HepG2 (cell line): ENCODE results near the gene RSPH10B. TPM values are rescaled to one million over a fixed set of nuclear protein-coding genes. Genes with fewer than 3 reads are reported as not detected.

Source experiments
- FOXK2 ChIP-seq: fragments of 450-650 bp; IDR thresholded peaks from 2 replicates; pipeline ENCODE4 v1.6.1; 2016
- HOXA5 ChIP-seq: sonication (generic); formaldehyde crosslinking; IDR thresholded peaks from 2 replicates; pipeline ENCODE4 v1.4.0; 2020; ENCODE audit warnings: missing genetic modification reagents
- MYC ChIP-seq: sonication (generic); formaldehyde crosslinking; IDR thresholded peaks from 2 replicates; pipeline ENCODE4 v1.9.0; 2021; ENCODE audit warnings: missing genetic modification reagents, borderline replicate concordance
- SPEN ChIP-seq: sonication (generic); formaldehyde crosslinking; IDR thresholded peaks from 2 replicates; pipeline ENCODE4 v1.5.1; 2020; ENCODE audit warnings: low read depth, mild to moderate bottlenecking, missing genetic modification reagents
- ZKSCAN8 ChIP-seq: IDR thresholded peaks from 2 replicates; pipeline ENCODE4 v1.6.1; 2016; ENCODE audit warnings: borderline replicate concordance, missing genetic modification reagents, missing compliant biosample characterization
- ZMYM3 ChIP-seq: sonication (generic); formaldehyde crosslinking; IDR thresholded peaks from 2 replicates; pipeline ENCODE4 v1.5.1; 2020; ENCODE audit warnings: mild to moderate bottlenecking, missing genetic modification reagents
- ZNF232 ChIP-seq: sonication (generic); formaldehyde crosslinking; IDR thresholded peaks from 2 replicates; pipeline ENCODE4 v1.4.0; 2020; ENCODE audit warnings: missing genetic modification reagents, borderline replicate concordance
- ZNF552 ChIP-seq: sonication (generic); formaldehyde crosslinking; IDR thresholded peaks from 2 replicates; pipeline ENCODE4 v1.9.0; 2022; ENCODE audit warnings: missing genetic modification reagents, mild to moderate bottlenecking, borderline replicate concordance
- polyA plus RNA-seq, 8 experiments: library from polyadenylated mRNA; depleted of rRNA in 3 of 8; stranded (reverse) in 7 of 8; unstranded in 1 of 8; fragments of >200 nt; fragmentation: Illumina TruSeq in 4 of 8; extraction: Trizol in 4 of 8; gene quantifications; 2 replicates each; pipeline versions ENCODE4 v1.2.1 to v1.2.3, GENCODE V29; 2011 to 2016; ENCODE audit warnings: low read depth in 4 of 8, missing spikeins in 1 of 8, mixed read lengths in 1 of 8; ENCODE audit not compliant: insufficient read depth in 1 of 8
- total RNA-seq, 5 experiments: library from RNA; depleted of rRNA; stranded (reverse); fragments of >200 nt; fragmentation: Illumina TruSeq; extraction: Trizol; gene quantifications; 2 replicates each; pipeline ENCODE4 v1.2.3, GENCODE V29; 2016; ENCODE audit warnings: low read depth in 1 of 5
- TF ChIP-seq, protein P1 (sequence below), 2 experiments: fragments of 450-650 bp in 1 of 2; sonication (generic) in 1 of 2; formaldehyde crosslinking in 1 of 2; IDR thresholded peaks; 2 replicates each; pipeline versions ENCODE4 v1.6.1 to v1.8.0; 2016 to 2022; ENCODE audit warnings: antibody characterized with exemption in 1 of 2, mild to moderate bottlenecking in 1 of 2, missing genetic modification reagents in 1 of 2
- TF ChIP-seq, protein P2 (sequence below): sonication (generic); formaldehyde crosslinking; IDR thresholded peaks from 2 replicates; pipeline ENCODE4 v1.8.0; 2022; ENCODE audit warnings: missing genetic modification reagents, mild to moderate bottlenecking, inconsistent platforms, borderline replicate concordance
- TF ChIP-seq, protein P3 (sequence below): sonication (generic); formaldehyde crosslinking; IDR thresholded peaks from 2 replicates; pipeline ENCODE4 v1.4.0; 2020; ENCODE audit warnings: mild to moderate bottlenecking, missing genetic modification reagents
- TF ChIP-seq, protein P4 (sequence below): sonication (generic); formaldehyde crosslinking; IDR thresholded peaks from 2 replicates; pipeline ENCODE4 v1.5.1; 2020; ENCODE audit warnings: mild to moderate bottlenecking, missing genetic modification reagents, moderate library complexity

Gene RSPH10B
- total and polyA plus RNA-seq, 2 of the 13 experiments (the other 11 are each of a cell fraction or from before 2014, with no cell fraction given): not detected

- TF ChIP-seq, protein P1, sequence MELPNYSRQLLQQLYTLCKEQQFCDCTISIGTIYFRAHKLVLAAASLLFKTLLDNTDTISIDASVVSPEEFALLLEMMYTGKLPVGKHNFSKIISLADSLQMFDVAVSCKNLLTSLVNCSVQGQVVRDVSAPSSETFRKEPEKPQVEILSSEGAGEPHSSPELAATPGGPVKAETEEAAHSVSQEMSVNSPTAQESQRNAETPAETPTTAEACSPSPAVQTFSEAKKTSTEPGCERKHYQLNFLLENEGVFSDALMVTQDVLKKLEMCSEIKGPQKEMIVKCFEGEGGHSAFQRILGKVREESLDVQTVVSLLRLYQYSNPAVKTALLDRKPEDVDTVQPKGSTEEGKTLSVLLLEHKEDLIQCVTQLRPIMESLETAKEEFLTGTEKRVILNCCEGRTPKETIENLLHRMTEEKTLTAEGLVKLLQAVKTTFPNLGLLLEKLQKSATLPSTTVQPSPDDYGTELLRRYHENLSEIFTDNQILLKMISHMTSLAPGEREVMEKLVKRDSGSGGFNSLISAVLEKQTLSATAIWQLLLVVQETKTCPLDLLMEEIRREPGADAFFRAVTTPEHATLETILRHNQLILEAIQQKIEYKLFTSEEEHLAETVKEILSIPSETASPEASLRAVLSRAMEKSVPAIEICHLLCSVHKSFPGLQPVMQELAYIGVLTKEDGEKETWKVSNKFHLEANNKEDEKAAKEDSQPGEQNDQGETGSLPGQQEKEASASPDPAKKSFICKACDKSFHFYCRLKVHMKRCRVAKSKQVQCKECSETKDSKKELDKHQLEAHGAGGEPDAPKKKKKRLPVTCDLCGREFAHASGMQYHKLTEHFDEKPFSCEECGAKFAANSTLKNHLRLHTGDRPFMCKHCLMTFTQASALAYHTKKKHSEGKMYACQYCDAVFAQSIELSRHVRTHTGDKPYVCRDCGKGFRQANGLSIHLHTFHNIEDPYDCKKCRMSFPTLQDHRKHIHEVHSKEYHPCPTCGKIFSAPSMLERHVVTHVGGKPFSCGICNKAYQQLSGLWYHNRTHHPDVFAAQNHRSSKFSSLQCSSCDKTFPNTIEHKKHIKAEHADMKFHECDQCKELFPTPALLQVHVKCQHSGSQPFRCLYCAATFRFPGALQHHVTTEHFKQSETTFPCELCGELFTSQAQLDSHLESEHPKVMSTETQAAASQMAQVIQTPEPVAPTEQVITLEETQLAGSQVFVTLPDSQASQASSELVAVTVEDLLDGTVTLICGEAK (IDR thresholded peaks at IDR 0.05): no peak
- TF ChIP-seq, protein P1 (CRISPR knock-in tag; IDR thresholded peaks at IDR 0.05): peak; percentile 97
- TF ChIP-seq, protein P2, sequence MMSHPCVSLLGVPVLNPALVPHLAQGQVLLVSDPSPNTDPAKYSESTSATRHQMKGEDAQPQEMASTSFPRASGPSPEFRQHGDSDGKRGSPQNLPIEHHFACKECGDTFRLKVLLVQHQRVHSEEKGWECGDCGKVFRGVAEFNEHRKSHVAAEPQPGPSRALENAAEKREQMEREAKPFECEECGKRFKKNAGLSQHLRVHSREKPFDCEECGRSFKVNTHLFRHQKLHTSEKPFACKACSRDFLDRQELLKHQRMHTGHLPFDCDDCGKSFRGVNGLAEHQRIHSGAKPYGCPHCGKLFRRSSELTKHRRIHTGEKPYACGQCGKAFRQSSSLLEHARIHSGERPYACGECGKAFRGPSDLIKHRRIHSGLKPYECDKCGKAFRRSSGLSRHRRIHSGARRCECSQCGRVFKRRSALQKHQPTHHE (CRISPR knock-in tag): peak; percentile 100
- TF ChIP-seq ZMYM3: peak; percentile 49
- TF ChIP-seq ZNF552 (CRISPR knock-in tag): peak; percentile 100
- TF ChIP-seq, protein P3, sequence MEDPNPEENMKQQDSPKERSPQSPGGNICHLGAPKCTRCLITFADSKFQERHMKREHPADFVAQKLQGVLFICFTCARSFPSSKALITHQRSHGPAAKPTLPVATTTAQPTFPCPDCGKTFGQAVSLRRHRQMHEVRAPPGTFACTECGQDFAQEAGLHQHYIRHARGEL (CRISPR knock-in tag): peak; percentile 96
- TF ChIP-seq HOXA5 (CRISPR knock-in tag): peak; percentile 93
- peak; percentile 100 for TF ChIP-seq MYC
- peak; percentile 99 for TF ChIP-seq SPEN (CRISPR knock-in tag)
- peak; percentile 97 for TF ChIP-seq ZNF232
- TF ChIP-seq FOXK2: peak; percentile 21; the same call in 1 of the 2 replicates
- TF ChIP-seq, protein P4, sequence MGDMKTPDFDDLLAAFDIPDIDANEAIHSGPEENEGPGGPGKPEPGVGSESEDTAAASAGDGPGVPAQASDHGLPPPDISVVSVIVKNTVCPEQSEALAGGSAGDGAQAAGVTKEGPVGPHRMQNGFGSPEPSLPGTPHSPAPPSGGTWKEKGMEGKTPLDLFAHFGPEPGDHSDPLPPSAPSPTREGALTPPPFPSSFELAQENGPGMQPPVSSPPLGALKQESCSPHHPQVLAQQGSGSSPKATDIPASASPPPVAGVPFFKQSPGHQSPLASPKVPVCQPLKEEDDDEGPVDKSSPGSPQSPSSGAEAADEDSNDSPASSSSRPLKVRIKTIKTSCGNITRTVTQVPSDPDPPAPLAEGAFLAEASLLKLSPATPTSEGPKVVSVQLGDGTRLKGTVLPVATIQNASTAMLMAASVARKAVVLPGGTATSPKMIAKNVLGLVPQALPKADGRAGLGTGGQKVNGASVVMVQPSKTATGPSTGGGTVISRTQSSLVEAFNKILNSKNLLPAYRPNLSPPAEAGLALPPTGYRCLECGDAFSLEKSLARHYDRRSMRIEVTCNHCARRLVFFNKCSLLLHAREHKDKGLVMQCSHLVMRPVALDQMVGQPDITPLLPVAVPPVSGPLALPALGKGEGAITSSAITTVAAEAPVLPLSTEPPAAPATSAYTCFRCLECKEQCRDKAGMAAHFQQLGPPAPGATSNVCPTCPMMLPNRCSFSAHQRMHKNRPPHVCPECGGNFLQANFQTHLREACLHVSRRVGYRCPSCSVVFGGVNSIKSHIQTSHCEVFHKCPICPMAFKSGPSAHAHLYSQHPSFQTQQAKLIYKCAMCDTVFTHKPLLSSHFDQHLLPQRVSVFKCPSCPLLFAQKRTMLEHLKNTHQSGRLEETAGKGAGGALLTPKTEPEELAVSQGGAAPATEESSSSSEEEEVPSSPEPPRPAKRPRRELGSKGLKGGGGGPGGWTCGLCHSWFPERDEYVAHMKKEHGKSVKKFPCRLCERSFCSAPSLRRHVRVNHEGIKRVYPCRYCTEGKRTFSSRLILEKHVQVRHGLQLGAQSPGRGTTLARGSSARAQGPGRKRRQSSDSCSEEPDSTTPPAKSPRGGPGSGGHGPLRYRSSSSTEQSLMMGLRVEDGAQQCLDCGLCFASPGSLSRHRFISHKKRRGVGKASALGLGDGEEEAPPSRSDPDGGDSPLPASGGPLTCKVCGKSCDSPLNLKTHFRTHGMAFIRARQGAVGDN (CRISPR knock-in tag): peak; percentile 99
- peak; percentile 74; the same call in 1 of the 2 replicates for TF ChIP-seq ZKSCAN8 (CRISPR knock-in tag)
Observed at GRCh38 chr7:6008668-6009611, 38.5 kb upstream of the RSPH10B start, which contains the start of the genes AIMP2 and PMS2 (continued).
